Measurements from ENCODE around the gene GLO1. TPM values are rescaled to one million over a fixed set of nuclear protein-coding genes. Genes with fewer than 3 reads are reported as not detected.

The GLO1 gene
- total RNA-seq, 2 donors from 2014 or later = 22.7 to 42.3 TPM

DNA sequence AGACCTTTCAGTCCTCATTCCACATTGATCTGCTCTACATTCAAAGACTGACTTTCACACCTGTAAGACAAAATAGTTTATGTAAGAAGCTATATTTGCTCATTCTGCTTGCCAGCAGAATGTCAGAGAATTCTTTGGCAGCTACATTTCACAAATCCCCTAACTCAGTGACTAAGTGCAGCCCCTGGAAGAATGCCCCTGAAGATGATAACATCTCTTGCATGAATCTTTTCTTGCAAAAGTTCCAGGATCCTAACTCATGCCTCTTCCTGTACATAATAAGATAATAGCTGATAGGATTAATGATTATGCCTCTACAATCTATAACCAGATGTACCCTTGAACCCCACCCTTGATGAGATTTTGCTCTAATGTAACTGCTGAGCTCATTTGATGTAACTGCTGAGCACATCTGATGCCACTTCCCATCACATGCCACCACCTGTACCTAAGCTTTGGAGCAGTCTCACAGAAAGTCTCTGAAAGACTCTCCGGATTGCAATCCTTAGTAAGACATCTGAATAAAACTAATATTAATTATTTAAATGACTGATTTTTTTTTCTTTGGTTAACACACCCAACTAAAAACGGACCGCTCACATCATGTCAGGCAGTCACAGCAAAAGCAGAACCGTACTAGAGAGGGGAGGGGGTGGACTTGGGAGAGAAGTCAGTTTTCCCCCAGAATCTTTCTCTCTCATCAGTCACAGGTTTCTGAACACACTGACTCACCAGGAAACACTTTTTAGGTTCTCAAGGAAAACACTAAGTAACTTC, 11.5 kb upstream of the GLO1 start:
- Histone ChIP-seq H3K27me3 (no peaks in the 10 kb centered on the region), H3K9me3 (no peaks in the 10 kb centered on the region), H3K4me1 (peaks cover 6% of the 10 kb centered on the region), H3K27ac (no peak overlapping the region), H3K36me3 (replicated peaks in 1 of 2; ENCODE audit: insufficient read depth in 1 of 2, low read depth in 2 of 2) (no peaks in the 10 kb centered on the region), H3K4me3 (no peak overlapping the region)
- TF ChIP-seq, protein P1, sequence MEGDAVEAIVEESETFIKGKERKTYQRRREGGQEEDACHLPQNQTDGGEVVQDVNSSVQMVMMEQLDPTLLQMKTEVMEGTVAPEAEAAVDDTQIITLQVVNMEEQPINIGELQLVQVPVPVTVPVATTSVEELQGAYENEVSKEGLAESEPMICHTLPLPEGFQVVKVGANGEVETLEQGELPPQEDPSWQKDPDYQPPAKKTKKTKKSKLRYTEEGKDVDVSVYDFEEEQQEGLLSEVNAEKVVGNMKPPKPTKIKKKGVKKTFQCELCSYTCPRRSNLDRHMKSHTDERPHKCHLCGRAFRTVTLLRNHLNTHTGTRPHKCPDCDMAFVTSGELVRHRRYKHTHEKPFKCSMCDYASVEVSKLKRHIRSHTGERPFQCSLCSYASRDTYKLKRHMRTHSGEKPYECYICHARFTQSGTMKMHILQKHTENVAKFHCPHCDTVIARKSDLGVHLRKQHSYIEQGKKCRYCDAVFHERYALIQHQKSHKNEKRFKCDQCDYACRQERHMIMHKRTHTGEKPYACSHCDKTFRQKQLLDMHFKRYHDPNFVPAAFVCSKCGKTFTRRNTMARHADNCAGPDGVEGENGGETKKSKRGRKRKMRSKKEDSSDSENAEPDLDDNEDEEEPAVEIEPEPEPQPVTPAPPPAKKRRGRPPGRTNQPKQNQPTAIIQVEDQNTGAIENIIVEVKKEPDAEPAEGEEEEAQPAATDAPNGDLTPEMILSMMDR (IDR thresholded peaks at IDR 0.05) = no peak
- TF ChIP-seq POLR2A (IDR thresholded peaks at IDR 0.05) = no peak
- intact Hi-C loops (cut with DNase I) = no loop called here
- 40 to 52% methylated on average over 4 of the region's 4 CpGs for WGBS, 2 donors
- no peak for ATAC-seq
- no peak for DNase-seq

DNA sequence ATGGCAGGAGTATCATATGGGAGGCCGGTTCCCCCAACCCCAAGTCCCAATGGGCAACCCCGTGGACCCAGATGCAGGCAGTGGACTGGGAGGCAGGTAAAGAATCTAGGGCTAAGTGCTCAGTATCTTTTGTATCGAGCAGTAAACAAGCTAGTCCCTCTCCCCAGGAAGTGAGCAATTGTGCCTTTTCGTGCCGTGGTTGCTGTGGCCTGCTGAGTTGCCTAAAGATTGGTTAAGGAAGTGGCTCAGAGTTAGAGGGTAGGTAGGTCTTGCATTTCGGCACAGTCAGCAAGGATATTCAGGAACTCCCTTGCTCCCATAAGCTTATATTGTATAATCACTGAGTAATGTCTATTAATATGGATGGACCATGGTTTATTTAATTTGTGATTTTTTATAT, 10.9 kb upstream of the GLO1 start:
- H3K4me1 ChIP-seq = peaks cover 6% of the 10 kb centered on the region
- DNase-seq (no peak), ATAC-seq (no peak)
- no peaks in the 10 kb centered on the region for H3K9me3 ChIP-seq
- intact Hi-C loops (cut with DNase I) = no loop called here
- no peaks in the 10 kb centered on the region for H3K36me3 ChIP-seq (replicated peaks in 1 of 2; ENCODE audit: insufficient read depth in 1 of 2, low read depth in 2 of 2)
- H3K27ac ChIP-seq = no peak overlapping the region
- no peaks in the 10 kb centered on the region for H3K27me3 ChIP-seq
- WGBS, 2 donors = 62 to 69% methylated on average over 6 of the region's 6 CpGs
- no peak overlapping the region for H3K4me3 ChIP-seq
- no peak for TF ChIP-seq POLR2A (IDR thresholded peaks at IDR 0.05)
- TF ChIP-seq, protein P1 (IDR thresholded peaks at IDR 0.05) = no peak

DNA sequence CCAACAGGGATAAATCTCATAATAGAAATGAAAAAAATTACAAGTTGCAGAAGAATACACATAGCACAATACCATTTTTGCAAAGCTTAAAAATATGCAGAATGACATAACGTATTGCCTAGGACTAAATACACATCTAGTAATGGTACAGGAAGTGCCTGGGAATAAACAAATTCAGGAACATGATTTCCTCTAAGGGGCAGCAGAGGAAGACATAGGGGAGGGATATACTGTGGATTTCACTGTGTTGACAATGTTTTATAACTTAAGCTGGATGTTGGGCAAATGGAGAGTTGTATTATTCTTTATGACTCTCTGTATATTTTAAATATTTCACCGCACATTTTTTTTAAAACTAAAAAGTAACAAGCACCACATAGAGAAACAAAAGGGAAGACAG, 5.6 kb upstream of the GLO1 start:
- no peak overlapping the region for H3K4me3 ChIP-seq
- no peaks in the 10 kb centered on the region for H3K4me1 ChIP-seq
- H3K36me3 ChIP-seq (replicated peaks in 1 of 2; ENCODE audit: insufficient read depth in 1 of 2, low read depth in 2 of 2) = no peaks in the 10 kb centered on the region
- no peaks in the 10 kb centered on the region for H3K27me3 ChIP-seq
- ATAC-seq (no peak), DNase-seq (no peak)
- WGBS, 2 donors = 65 to 68% methylated on average over 2 of the region's 2 CpGs
- intact Hi-C loops (cut with DNase I) = no loop called here
- H3K27ac ChIP-seq = no peak overlapping the region
- H3K9me3 ChIP-seq = no peaks in the 10 kb centered on the region
- no peak for TF ChIP-seq POLR2A (IDR thresholded peaks at IDR 0.05)
- TF ChIP-seq, protein P1 (IDR thresholded peaks at IDR 0.05) = no peak

DNA sequence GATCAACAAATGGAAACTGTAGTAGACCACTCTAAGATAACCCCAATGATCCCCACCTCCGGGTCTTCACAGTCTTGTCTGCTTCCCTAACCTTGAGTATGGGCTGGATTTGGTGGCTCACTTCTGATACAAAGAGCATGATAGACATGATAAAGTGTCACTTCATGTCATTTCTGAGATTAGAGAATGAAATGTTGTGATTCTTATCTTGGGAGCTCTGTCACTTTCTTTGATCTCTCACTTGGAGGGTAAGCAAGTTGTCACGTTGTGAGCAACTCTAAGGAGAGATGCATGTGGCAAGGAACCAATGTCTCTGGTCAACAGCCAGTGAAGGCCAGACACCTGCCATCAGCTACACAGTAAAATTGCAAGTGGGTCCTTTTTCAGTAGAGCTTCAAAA, 3.0 kb upstream of the GLO1 start:
- peaks cover 7% of the 10 kb centered on the region for H3K4me1 ChIP-seq
- ATAC-seq (no peak), DNase-seq (no peak)
- H3K9me3 ChIP-seq = no peaks in the 10 kb centered on the region
- H3K27me3 ChIP-seq = no peaks in the 10 kb centered on the region
- no peak overlapping the region for H3K27ac ChIP-seq
- no peak overlapping the region for H3K4me3 ChIP-seq
- intact Hi-C loops (cut with DNase I) = no loop called here
- WGBS, 2 donors = 68 to 69% methylated on average over 2 of the region's 2 CpGs
- H3K36me3 ChIP-seq (replicated peaks in 1 of 2; ENCODE audit: insufficient read depth in 1 of 2, low read depth in 2 of 2) = no peaks in the 10 kb centered on the region
- TF ChIP-seq POLR2A (IDR thresholded peaks at IDR 0.05) = no peak
- TF ChIP-seq, protein P1 (IDR thresholded peaks at IDR 0.05) = no peak

All from body of pancreas (tissue), 4 donors.